Measurements from ENCODE around the gene FAM25C.
"Not testable (repeated sequence)": the region's sequence is repeated elsewhere in the genome, so short reads cannot be mapped to it uniquely, and the experiment has no call there.

DNA sequence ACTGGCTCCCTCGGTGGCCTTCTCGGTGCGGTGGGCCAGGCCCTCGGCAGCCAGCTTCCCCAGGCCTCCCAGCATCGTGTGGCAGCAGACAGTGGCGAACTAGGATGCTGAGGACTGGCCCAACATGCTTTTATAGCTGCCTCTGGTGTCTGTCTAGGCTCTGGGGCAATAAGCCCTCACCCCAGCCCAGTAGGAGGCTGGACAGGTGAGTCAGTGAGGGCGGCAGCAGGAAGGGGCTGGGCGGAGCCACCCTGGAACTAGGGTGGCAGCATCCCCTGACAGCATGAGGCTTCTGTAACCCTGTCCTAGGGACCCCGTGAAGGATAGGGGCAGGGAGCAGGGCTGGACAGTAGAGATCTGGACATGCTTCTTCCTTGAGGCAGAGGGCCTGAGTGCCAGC is at the start of gene FAM25C:
- TF ChIP-seq EZH2 (IDR thresholded peaks at IDR 0.05); ZNF274 (IDR thresholded peaks at IDR 0.05; ENCODE audit: low read depth, low read length); POLR2AphosphoS5 (IDR thresholded peaks at IDR 0.05; ENCODE audit: low read depth, low read length); RAD21 (IDR thresholded peaks at IDR 0.05; ENCODE audit: low read depth); EZH2phosphoT487 (IDR thresholded peaks at IDR 0.05; ENCODE audit: borderline replicate concordance); YY1 (IDR thresholded peaks at IDR 0.05; ENCODE audit: extremely low read depth, insufficient replicate concordance, low read depth, low read length); CEBPB (IDR thresholded peaks at IDR 0.05; ENCODE audit: low read depth); POLR2A (IDR thresholded peaks at IDR 0.05; ENCODE audit: borderline replicate concordance, extremely low read depth, insufficient read depth, insufficient read length); FOSL1 (IDR thresholded peaks at IDR 0.05; ENCODE audit: low read depth): not testable (repeated sequence)
- TF ChIP-seq, protein P1, sequence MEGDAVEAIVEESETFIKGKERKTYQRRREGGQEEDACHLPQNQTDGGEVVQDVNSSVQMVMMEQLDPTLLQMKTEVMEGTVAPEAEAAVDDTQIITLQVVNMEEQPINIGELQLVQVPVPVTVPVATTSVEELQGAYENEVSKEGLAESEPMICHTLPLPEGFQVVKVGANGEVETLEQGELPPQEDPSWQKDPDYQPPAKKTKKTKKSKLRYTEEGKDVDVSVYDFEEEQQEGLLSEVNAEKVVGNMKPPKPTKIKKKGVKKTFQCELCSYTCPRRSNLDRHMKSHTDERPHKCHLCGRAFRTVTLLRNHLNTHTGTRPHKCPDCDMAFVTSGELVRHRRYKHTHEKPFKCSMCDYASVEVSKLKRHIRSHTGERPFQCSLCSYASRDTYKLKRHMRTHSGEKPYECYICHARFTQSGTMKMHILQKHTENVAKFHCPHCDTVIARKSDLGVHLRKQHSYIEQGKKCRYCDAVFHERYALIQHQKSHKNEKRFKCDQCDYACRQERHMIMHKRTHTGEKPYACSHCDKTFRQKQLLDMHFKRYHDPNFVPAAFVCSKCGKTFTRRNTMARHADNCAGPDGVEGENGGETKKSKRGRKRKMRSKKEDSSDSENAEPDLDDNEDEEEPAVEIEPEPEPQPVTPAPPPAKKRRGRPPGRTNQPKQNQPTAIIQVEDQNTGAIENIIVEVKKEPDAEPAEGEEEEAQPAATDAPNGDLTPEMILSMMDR (IDR thresholded peaks at IDR 0.05 in 2 of 3, conservative IDR thresholded peaks at IDR 0.05 in 1 of 3; ENCODE audit: borderline replicate concordance in 1 of 3, insufficient read depth in 1 of 3, low read depth in 2 of 3, low read length in 2 of 3) = not testable (repeated sequence)
- TF ChIP-seq, protein P2, sequence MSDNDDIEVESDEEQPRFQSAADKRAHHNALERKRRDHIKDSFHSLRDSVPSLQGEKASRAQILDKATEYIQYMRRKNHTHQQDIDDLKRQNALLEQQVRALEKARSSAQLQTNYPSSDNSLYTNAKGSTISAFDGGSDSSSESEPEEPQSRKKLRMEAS (IDR thresholded peaks at IDR 0.05) = not testable (repeated sequence)
- TF ChIP-seq, protein P3, sequence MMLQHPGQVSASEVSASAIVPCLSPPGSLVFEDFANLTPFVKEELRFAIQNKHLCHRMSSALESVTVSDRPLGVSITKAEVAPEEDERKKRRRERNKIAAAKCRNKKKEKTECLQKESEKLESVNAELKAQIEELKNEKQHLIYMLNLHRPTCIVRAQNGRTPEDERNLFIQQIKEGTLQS (IDR thresholded peaks at IDR 0.05) = not testable (repeated sequence)

Data from HCT116 (cell line).